T-cell (primary cell): ENCODE data around the gene ZNF582. TPM values are rescaled to one million over a fixed set of nuclear protein-coding genes. Genes with fewer than 3 reads are reported as not detected.

ENCODE experiments used
- ATAC-seq, 4 experiments: fragments of 200-7000 bp in 3 of 4; fragments of 150-1000 bp in 1 of 4; cut with Tn5 transposase; replicated peaks in 1 of 4; 1 replicate in 3 of 4; 2 replicates in 1 of 4; pipeline ENCODE4 v1.10.0; 2021; ENCODE audit warnings: moderate library complexity in 3 of 4, mild to moderate bottlenecking in 2 of 4, moderate number of reproducible peaks in 1 of 4
- CTCF ChIA-PET, 2 donors: fragments of 300-600 bp; sonication (Branson Sonifier 250); formaldehyde crosslinking; loops; one replicate each; lab custom pipeline; 2022; ENCODE audit warnings: antibody characterized with exemption in 2 of 2; lab: Charles Lee
- POLR2A ChIA-PET, 2 donors: fragments of 300-600 bp; sonication (Branson Sonifier 250); formaldehyde crosslinking; loops; one replicate each; lab custom pipeline; 2022; ENCODE audit warnings: antibody characterized with exemption in 2 of 2; lab: Charles Lee
- DNase-seq, 35 experiments: peaks; one replicate each; pipeline versions ENCODE4 v3.0.0 to v3.0.0-alpha.2; 2013 to 2023
- H3K27ac ChIP-seq: one replicate; pipeline ENCODE4 v1.5.1; 2013; ENCODE audit warnings: low read length
- H3K27me3 ChIP-seq, 2 experiments: replicated peaks in 1 of 2; 1 replicate in 1 of 2; 2 replicates in 1 of 2; pipeline versions ENCODE4 v1.6.1 to v1.7.0; 2013; ENCODE audit warnings: low read length in 1 of 2, mixed read lengths in 1 of 2; ENCODE audit not compliant: control insufficient read depth in 2 of 2, insufficient read depth in 2 of 2; ENCODE audit errors: extremely low read depth in 1 of 2
- H3K36me3 ChIP-seq, 2 donors: 1 replicate in 1 of 2; 2 replicates in 1 of 2; pipeline versions ENCODE4 v1.6.1 to v1.7.0; 2013; ENCODE audit warnings: low read length in 1 of 2; ENCODE audit not compliant: control insufficient read depth in 2 of 2, insufficient read depth in 1 of 2; ENCODE audit errors: extremely low read depth in 1 of 2
- H3K4me1 ChIP-seq, 2 experiments: 1 replicate in 1 of 2; 2 replicates in 1 of 2; pipeline versions ENCODE4 v1.6.1 to v1.7.0; 2013; ENCODE audit warnings: low read length in 2 of 2, mixed read lengths in 1 of 2; ENCODE audit not compliant: insufficient read depth in 2 of 2, control insufficient read depth in 1 of 2; ENCODE audit errors: extremely low read depth in 1 of 2
- H3K4me3 ChIP-seq, 2 donors: 1 replicate in 1 of 2; 2 replicates in 1 of 2; pipeline versions ENCODE4 v1.5.1 to v1.7.0; 2013; ENCODE audit warnings: mild to moderate bottlenecking in 2 of 2, low read length in 1 of 2, moderate library complexity in 1 of 2; ENCODE audit not compliant: control insufficient read depth in 1 of 2; ENCODE audit errors: extremely low read depth in 1 of 2
- H3K9me3 ChIP-seq: 2 replicates; pipeline ENCODE4 v1.7.0; 2013
- H3K27ac Mint-ChIP-seq, 2 donors: one replicate each; pipeline ENCODE4 v1.8.0; 2020 to 2021; ENCODE audit warnings: mild to moderate bottlenecking in 2 of 2, mixed read lengths in 2 of 2
- H3K27me3 Mint-ChIP-seq, 2 donors: one replicate each; pipeline ENCODE4 v1.8.0; 2021 to 2022; ENCODE audit warnings: mixed read lengths in 2 of 2
- H3K36me3 Mint-ChIP-seq: one replicate; pipeline ENCODE4 v1.8.0; 2021; ENCODE audit warnings: mixed read lengths
- H3K4me1 Mint-ChIP-seq, 3 donors: one replicate each; pipeline ENCODE4 v1.8.0; 2020 to 2022; ENCODE audit warnings: mixed read lengths in 3 of 3, mild to moderate bottlenecking in 1 of 3
- H3K4me3 Mint-ChIP-seq, 3 donors: one replicate each; pipeline ENCODE4 v1.8.0; 2020 to 2022; ENCODE audit warnings: mild to moderate bottlenecking in 3 of 3, mixed read lengths in 3 of 3, moderate library complexity in 3 of 3
- H3K9me3 Mint-ChIP-seq, 3 donors: one replicate each; pipeline ENCODE4 v1.8.0; 2020 to 2022; ENCODE audit warnings: mixed read lengths in 3 of 3
- WGBS: methylation state at CpG from one replicate; pipeline ENCODE4 v1.1.5; 2013; ENCODE audit warnings: missing lambda C conversion rate; ENCODE audit not compliant: insufficient coverage; 5-methylcytosine and 5-hydroxymethylcytosine counted together
- total RNA-seq, 35 experiments: library from RNA in 6 of 35; stranded (reverse) in 6 of 35; fragments of 120-200 nt in 1 of 35; gene quantifications; one replicate each; pipeline versions ENCODE4 v1.2.1 to v1.2.4 and lab custom pipeline; 2013 to 2026

Gene ZNF582
- total RNA-seq: 1 to 10 TPM; 1.6 to 7.9 (median 6.0) TPM
- total RNA-seq (2013): 6.9 TPM
- total RNA-seq (lab: John Stamatoyannopoulos, UW): 3.6 to 12.8 (median 6.1) reads per million in 29 experiments

DNA sequence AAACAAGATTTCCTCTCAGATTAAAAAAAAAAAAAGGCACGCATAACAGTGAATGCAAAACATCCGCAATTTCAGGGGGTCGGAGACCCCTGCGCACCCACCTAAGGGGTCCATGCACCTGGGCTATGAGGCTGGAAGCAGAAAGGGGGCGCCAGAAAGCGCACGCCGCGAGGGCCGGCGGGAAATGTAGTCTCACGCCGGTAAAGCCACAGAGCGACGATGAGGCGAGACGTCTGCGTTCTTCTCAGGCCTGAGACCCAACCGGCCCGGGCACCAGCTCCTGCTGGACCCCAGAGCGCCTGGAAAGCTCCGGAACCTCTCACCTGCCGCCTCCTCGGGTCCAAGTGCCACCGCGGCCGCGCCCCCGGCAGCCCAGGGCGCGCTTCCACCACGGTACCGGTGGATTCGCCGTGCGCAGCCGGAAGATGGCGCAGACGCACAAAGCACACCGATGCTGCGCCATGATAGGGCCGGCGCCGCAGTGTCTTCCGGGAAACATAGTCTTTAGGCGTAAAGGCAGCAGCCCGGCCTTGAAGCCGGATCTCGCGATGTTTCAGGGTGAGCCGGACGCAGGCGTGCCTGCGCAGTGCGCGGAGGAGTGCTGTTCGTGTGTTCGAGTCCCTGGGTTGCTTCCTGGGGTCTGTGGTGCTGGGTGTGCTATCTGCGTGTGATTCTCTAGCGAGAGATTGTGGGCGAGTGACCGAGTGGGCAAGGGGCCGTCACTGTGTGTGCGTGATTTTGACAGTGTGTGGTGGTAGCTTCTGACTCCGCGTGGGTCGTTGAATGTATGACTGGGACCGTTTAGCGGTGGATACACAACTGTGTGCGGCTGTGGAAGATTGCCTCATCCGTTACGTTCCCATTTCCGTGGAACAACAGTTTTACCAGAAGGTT is at the start of gene ZNF582:
Gene ZNF582, minus strand, starts transcription at position 416 of the 894 bp plus-strand sequence. CDS start 1,782 bp downstream, outside the sequence.
- Mint-ChIP-seq H3K4me1 (peaks cover 7 to 19% (median 16%) of the 10 kb centered on the region in 3 donors), H3K36me3 (peaks cover 66% of the 10 kb centered on the region), H3K27ac (peak within 1 kb of the TSS; percentile 97 to 99), H3K27me3 (no peaks in the 10 kb centered on the region), H3K9me3 (peaks cover 24 to 69% (median 50%) of the 10 kb centered on the region in 3 donors), H3K4me3 (peak within 1 kb of the TSS; percentile 93 to 99 (median 97))
- ChIA-PET POLR2A (no interaction called here), CTCF (interaction anchor here (0.5 to 0.7 kb wide), 2 partner anchors 11 kb away, joined by 3 to 5 read pairs; partner anchors contain the start of gene ZNF583 (in 2 of the 2))
- peak; percentile 84 to 97 (median 92) for DNase-seq
- Histone ChIP-seq H3K4me3 (peak within 1 kb of the TSS; percentile 63 to 68), H3K9me3 (peaks cover 2% of the 10 kb centered on the region), H3K36me3 (peaks cover 0 to 24% of the 10 kb centered on the region in 2 donors), H3K27me3 (no peaks in the 10 kb centered on the region), H3K27ac (peak within 1 kb of the TSS; percentile 88), H3K4me1 (peaks cover 0 to 10% of the 10 kb centered on the region in 2 experiments)
- WGBS: under 1% methylated on average over 66 of the region's 73 CpGs
- peak; percentile 97 to 98 (median 98) for ATAC-seq

DNA sequence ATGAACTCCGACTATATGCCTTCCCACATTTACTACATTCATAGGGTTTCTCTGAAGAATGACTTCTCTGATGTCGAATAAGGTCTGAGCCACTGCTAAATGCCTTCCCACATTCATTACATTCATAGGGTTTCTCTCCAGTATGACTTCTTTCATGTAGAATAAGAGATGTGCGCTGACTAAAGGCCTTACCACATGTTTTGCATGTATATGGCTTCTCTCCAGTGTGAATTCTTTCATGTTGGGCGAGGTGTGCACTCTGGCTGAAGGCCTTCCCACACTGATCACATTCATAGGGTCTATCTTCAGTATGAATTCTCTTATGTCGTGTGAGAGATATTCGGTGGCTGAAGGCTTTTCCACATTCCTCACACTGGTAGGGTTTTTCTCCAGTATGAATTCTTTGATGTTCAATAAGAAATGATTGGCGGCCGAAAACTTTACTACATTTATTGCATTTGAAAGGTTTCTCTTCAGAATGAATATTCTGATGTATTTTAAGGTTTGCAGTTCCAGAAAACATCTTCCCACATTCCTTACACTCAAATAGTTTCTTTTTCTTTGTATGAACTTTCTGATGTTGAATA is 48.0 kb upstream of the ZNF582 start:
- Histone ChIP-seq H3K9me3 (peaks cover 23% of the 10 kb centered on the region), H3K4me1 (no peaks in the 10 kb centered on the region), H3K4me3 (no peak overlapping the region), H3K27me3 (no peaks in the 10 kb centered on the region), H3K27ac (no peak overlapping the region), H3K36me3 (no peaks in the 10 kb centered on the region)
- Mint-ChIP-seq H3K27me3 (no peaks in the 10 kb centered on the region), H3K4me1 (no peaks in the 10 kb centered on the region), H3K36me3 (peaks cover 23% of the 10 kb centered on the region), H3K9me3 (peaks cover 40 to 60% (median 51%) of the 10 kb centered on the region in 3 donors), H3K4me3 (no peak overlapping the region), H3K27ac (no peak overlapping the region)
- 100% methylated on average over 1 of the region's 8 CpGs for WGBS
- ChIA-PET CTCF (no interaction called here), POLR2A (no interaction called here)
- no peak for DNase-seq
- no peak for ATAC-seq

DNA sequence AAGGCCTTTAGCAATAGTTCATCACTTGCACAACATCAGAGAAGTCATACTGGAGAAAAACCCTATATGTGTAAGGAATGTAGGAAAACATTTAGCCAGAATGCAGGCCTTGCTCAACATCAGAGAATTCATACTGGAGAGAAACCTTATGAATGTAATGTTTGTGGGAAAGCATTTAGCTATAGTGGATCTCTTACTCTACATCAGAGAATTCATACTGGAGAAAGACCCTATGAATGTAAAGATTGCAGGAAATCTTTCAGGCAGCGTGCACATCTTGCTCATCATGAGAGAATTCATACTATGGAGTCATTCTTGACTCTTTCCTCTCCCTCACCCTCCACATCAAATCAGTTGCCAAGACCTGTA is 30.6 kb upstream of the ZNF582 start:
- peaks cover 69% of the 10 kb centered on the region for H3K36me3 Mint-ChIP-seq
- POLR2A ChIA-PET: no interaction called here
- H3K4me1 Mint-ChIP-seq: no peaks in the 10 kb centered on the region
- no peaks in the 10 kb centered on the region for H3K4me1 ChIP-seq
- no peak overlapping the region for H3K4me3 Mint-ChIP-seq
- H3K27ac Mint-ChIP-seq: no peak overlapping the region
- H3K27ac ChIP-seq: no peak overlapping the region
- 100% methylated on average over 1 of the region's 1 CpG for WGBS
- peaks cover 68% of the 10 kb centered on the region for H3K9me3 ChIP-seq
- DNase-seq: no peak
- H3K4me3 ChIP-seq: no peak overlapping the region
- no peaks in the 10 kb centered on the region for H3K27me3 ChIP-seq
- H3K9me3 Mint-ChIP-seq: peaks cover 26 to 69% (median 47%) of the 10 kb centered on the region in 3 donors
- H3K36me3 ChIP-seq: peaks cover 0 to 9% of the 10 kb centered on the region in 2 donors
- no peak for ATAC-seq
- no peaks in the 10 kb centered on the region for H3K27me3 Mint-ChIP-seq
- CTCF ChIA-PET: no interaction called here

DNA sequence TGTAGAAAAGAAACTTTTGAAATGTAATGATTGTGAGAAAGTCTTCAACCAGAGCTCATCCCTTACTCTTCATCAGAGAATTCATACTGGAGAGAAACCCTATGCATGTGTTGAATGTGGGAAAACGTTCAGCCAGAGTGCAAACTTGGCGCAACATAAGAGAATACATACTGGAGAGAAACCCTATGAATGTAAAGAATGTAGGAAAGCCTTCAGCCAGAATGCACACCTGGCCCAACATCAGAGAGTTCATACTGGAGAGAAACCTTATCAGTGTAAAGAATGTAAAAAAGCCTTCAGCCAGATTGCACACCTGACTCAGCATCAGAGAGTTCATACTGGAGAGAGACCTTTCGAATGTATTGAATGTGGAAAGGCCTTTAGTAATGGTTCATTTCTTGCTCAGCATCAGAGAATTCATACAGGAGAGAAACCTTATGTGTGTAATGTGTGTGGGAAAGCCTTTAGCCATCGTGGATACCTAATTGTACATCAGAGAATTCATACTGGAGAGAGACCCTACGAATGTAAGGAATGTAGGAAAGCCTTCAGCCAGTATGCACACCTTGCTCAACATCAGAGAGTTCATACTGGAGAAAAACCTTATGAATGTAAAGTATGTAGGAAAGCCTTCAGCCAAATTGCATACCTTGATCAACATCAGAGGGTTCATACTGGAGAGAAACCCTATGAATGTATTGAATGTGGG is 30.1 kb upstream of the ZNF582 start:
- peaks cover 72% of the 10 kb centered on the region for H3K36me3 Mint-ChIP-seq
- peak overlapping the region in 1 of 2 donors; percentile 5 for H3K4me3 ChIP-seq
- no peak overlapping the region for H3K4me3 Mint-ChIP-seq
- WGBS: no CpG with 5 or more reads among the region's 5 CpGs
- H3K27ac Mint-ChIP-seq: no peak overlapping the region
- H3K27me3 ChIP-seq: no peaks in the 10 kb centered on the region
- H3K9me3 Mint-ChIP-seq: peaks cover 26 to 74% (median 51%) of the 10 kb centered on the region in 3 donors
- H3K4me1 Mint-ChIP-seq: no peaks in the 10 kb centered on the region
- no peak overlapping the region for H3K27ac ChIP-seq
- POLR2A ChIA-PET: no interaction called here
- H3K36me3 ChIP-seq: peaks cover 0 to 12% of the 10 kb centered on the region in 2 donors
- DNase-seq (no peak), ATAC-seq (no peak)
- H3K9me3 ChIP-seq: peaks cover 66% of the 10 kb centered on the region
- H3K4me1 ChIP-seq: no peaks in the 10 kb centered on the region
- H3K27me3 Mint-ChIP-seq: no peaks in the 10 kb centered on the region
- CTCF ChIA-PET: no interaction called here

DNA sequence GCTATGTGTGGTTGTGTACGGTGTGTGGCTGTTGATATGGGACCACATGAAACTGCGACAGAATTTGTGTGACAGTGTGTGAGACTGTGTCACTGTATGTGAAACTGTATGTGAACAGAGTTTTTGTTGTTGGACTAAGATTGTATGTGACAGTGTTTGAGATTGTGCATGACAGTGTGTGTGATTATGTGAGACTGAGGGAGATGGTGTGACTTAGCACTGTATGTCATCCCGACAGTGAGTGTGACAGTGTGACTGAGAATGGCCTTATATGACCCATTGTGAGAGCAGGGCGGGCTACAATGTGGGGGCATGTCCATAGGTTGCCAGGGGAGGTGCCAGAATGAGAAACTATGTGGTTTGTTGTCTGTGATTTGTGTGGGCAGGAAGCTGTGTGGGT is 11.7 kb upstream of the ZNF582 start:
- ChIA-PET CTCF (no interaction called here), POLR2A (no interaction called here)
- no peaks in the 10 kb centered on the region for H3K27me3 ChIP-seq
- peak overlapping the region in 1 of 2 donors; percentile 97 for H3K27ac Mint-ChIP-seq
- H3K36me3 Mint-ChIP-seq: peaks cover 72% of the 10 kb centered on the region
- H3K9me3 ChIP-seq: peaks cover 25% of the 10 kb centered on the region
- H3K4me1 Mint-ChIP-seq: peaks cover 28 to 35% (median 33%) of the 10 kb centered on the region in 3 donors
- H3K27me3 Mint-ChIP-seq: no peaks in the 10 kb centered on the region
- DNase-seq (peak in 1 of 35 experiments; percentile 1), ATAC-seq (no peak)
- peaks cover 15 to 19% of the 10 kb centered on the region in 2 experiments for H3K4me1 ChIP-seq
- no peak overlapping the region for H3K27ac ChIP-seq
- peaks cover 34 to 55% (median 52%) of the 10 kb centered on the region in 3 donors for H3K9me3 Mint-ChIP-seq
- H3K4me3 Mint-ChIP-seq: peak overlapping the region; percentile 79 to 96 (median 88)
- peaks cover 9 to 30% of the 10 kb centered on the region in 2 donors for H3K36me3 ChIP-seq
- H3K4me3 ChIP-seq: no peak overlapping the region
- WGBS: 80% methylated on average over 4 of the region's 4 CpGs

DNA sequence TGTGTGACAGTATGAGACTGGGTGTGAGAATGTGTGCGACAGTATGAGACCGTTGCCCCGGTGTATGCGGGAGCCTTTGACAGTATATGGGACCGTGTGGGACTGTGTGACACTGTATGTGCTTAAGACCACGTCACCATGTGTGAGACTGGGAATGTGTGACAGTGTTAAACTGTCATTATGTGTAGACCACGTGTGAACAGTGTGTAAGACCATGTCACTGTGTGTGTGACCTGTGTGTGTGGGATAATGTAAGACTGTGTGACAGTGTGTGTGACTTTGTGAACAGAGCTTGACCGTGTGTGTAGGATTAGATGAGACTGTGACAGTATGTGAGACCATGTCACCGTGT is 11.3 kb upstream of the ZNF582 start:
- POLR2A ChIA-PET: no interaction called here
- no peaks in the 10 kb centered on the region for H3K27me3 Mint-ChIP-seq
- DNase-seq (peak in 4 of 35 experiments; percentile 2 to 8 (median 5)), ATAC-seq (no peak)
- H3K36me3 Mint-ChIP-seq: peaks cover 70% of the 10 kb centered on the region
- H3K4me1 ChIP-seq: peaks cover 15 to 19% of the 10 kb centered on the region in 2 experiments
- H3K4me3 ChIP-seq: peak overlapping the region; percentile 92 to 95
- peak overlapping the region; percentile 79 to 96 (median 88) for H3K4me3 Mint-ChIP-seq
- peak overlapping the region; percentile 98 for H3K27ac ChIP-seq
- peaks cover 31 to 53% (median 50%) of the 10 kb centered on the region in 3 donors for H3K9me3 Mint-ChIP-seq
- H3K9me3 ChIP-seq: peaks cover 21% of the 10 kb centered on the region
- peaks cover 28 to 35% (median 33%) of the 10 kb centered on the region in 3 donors for H3K4me1 Mint-ChIP-seq
- H3K27me3 ChIP-seq: no peaks in the 10 kb centered on the region
- CTCF ChIA-PET: interaction anchor here in 1 of 2 donors (0.6 kb wide), 1 partner anchor 11 kb away, joined by 3 read pairs; no protein-coding TSS in a partner anchor
- H3K27ac Mint-ChIP-seq: peak overlapping the region; percentile 97
- peaks cover 9 to 30% of the 10 kb centered on the region in 2 donors for H3K36me3 ChIP-seq
- 73% methylated on average over 8 of the region's 9 CpGs for WGBS
